GM21526 (cell line): ENCODE measurements around the gene PTMA.
"Not testable (repeated sequence)": the region's sequence is repeated elsewhere in the genome, so short reads cannot be mapped to it uniquely, and the experiment has no call there.

ENCODE experiments used
- ATAC-seq: cut with Tn5 transposase; IDR thresholded peaks from one replicate; pipeline ENCODE4 v1.9.1; 2021; ENCODE audit warnings: moderate library complexity; ENCODE audit not compliant: unreplicated experiment, low FRiP score

The PTMA gene

GRCh38 chr2:231749016-231749415 is 40.7 kb downstream of the PTMA start:
- not testable (repeated sequence) for ATAC-seq

GRCh38 chr2:231751042-231751815 is 42.9 kb downstream of the PTMA start:
- ATAC-seq: no peak

- no peak for ATAC-seq
Observed at GRCh38 chr2:231752061-231752460, 43.7 kb downstream of the PTMA start.

GRCh38 chr2:231761735-231762134 is 53.4 kb downstream of the PTMA start:
- no peak for ATAC-seq
